ENCODE measurements around the gene ESPN.

The ESPN gene

DNA sequence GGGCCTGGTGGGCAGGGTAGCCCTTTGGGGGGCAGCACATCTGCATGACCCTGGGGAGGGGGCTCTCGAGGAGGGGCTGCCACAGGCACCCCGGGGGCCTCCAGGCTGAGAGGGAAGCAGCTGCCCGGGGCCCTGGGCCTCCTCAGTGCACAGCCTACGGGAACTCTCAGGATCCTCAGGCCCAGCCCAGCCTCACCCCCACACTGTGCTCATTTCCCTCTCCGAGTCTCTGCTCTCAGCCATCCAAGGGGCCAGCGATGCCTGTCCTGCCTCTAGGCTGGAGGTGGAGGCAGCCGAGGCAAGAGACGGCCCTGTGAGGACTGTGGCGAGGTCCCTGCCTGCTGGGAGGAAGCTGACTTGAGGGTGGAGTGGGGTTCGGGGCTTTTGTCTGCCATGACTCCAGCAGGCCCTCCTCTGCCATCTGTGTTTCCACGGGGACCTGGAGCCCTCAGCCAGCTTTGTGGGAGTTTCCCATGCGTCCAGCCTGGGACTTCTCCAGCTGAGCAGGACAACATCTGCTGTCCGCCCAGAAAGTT lies 74.1 kb downstream of the ESPN start:
- no peak for DNase-seq (ENCODE audit: low read depth)
- no peak overlapping the region for H3K4me3 ChIP-seq (ENCODE audit: low read depth, low read length)
- TF ChIP-seq, protein P1, sequence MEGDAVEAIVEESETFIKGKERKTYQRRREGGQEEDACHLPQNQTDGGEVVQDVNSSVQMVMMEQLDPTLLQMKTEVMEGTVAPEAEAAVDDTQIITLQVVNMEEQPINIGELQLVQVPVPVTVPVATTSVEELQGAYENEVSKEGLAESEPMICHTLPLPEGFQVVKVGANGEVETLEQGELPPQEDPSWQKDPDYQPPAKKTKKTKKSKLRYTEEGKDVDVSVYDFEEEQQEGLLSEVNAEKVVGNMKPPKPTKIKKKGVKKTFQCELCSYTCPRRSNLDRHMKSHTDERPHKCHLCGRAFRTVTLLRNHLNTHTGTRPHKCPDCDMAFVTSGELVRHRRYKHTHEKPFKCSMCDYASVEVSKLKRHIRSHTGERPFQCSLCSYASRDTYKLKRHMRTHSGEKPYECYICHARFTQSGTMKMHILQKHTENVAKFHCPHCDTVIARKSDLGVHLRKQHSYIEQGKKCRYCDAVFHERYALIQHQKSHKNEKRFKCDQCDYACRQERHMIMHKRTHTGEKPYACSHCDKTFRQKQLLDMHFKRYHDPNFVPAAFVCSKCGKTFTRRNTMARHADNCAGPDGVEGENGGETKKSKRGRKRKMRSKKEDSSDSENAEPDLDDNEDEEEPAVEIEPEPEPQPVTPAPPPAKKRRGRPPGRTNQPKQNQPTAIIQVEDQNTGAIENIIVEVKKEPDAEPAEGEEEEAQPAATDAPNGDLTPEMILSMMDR (IDR thresholded peaks at IDR 0.05; ENCODE audit: insufficient read depth, low read depth, low read length, missing control alignments) = no peak

DNA sequence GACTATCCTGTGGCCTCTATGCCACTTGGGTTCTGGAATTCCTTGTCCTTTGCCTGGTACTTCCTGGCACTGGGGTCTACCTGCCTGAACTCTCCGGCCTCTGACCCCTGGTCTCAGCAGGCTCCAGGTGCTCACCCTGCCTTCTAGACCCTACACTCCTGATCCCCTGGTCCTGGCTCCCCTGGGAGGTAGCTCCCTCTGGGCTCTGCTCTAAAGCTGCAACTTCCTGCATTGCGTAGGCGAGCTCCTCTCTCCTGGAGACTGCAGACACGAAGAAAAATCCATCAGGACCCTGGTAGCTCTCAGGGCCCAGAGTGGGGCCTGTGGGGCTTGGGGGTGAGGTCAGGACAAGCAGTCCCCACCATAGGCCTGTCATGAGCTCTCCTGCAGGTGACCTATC lies 74.7 kb downstream of the ESPN start:
- no peak overlapping the region for H3K4me3 ChIP-seq (ENCODE audit: low read depth, low read length)
- no peak for DNase-seq (ENCODE audit: low read depth)
- TF ChIP-seq, protein P1 (IDR thresholded peaks at IDR 0.05; ENCODE audit: insufficient read depth, low read depth, low read length, missing control alignments) = no peak

DNA sequence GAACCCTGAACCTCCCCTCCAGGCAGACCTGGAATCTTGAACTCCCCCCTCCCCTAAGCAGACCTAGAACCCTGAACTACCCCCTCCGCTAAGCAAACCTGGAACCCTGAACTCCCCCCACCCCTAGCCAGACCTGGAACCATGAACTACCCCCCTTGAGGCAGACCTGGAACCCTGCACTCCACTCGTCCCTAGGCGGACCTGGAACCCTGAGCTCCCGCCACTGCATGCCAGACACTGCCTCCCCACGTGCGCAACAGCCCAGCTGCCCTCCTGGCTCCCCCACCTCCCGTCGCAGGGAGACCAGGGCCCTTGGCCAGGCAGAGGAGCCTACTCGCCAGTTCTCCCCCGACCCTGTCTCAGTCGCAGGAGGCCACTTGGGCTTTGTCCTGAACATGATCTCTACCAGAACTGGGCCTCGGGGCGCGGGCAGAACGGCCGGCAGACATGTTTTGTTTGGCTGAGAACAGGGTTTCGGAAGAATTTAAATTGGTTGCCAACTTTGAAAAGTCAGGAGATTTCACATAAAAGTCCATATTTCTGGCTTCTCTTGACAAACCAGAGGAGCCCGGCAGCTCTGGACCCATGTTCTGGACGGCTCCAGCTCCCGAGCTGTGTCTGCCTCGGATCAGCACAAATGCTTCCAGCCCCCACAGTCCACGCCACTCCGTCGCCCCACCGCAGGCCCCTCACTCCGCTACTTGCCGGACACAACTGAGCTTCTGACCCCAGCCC lies 76.1 kb downstream of the ESPN start:
- H3K4me3 ChIP-seq (ENCODE audit: low read depth, low read length) = no peak overlapping the region
- TF ChIP-seq, protein P1 (IDR thresholded peaks at IDR 0.05; ENCODE audit: insufficient read depth, low read depth, low read length, missing control alignments) = no peak
- DNase-seq (ENCODE audit: low read depth) = no peak

DNA sequence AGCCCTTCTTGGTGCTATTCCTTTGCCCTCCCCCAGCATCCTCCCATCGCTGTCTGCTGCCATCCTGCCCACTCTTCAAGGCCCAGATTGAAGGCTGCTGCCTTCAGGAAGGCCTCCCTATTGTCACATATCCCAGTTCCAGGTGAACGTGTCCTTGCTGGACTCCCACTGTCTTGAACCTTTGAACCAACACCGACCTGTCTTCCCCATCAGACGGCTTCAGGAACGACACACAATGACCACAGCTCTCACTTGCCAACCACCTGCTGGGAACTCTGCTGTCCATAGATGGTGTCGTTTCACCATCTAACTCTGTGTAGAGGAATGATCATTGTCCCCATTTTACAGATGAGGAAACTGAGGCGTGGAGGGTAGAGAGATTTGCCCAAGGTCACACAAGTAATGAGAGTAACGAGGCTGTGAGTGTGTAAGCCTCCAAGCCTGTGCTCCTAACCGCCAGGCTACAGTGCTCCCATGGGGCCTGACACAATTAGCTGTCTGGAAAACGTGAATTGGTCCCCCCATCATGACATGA lies 76.8 kb downstream of the ESPN start:
- no peak for DNase-seq (ENCODE audit: low read depth)
- TF ChIP-seq, protein P1 (IDR thresholded peaks at IDR 0.05; ENCODE audit: insufficient read depth, low read depth, low read length, missing control alignments) = no peak
- no peak overlapping the region for H3K4me3 ChIP-seq (ENCODE audit: low read depth, low read length)

DNA sequence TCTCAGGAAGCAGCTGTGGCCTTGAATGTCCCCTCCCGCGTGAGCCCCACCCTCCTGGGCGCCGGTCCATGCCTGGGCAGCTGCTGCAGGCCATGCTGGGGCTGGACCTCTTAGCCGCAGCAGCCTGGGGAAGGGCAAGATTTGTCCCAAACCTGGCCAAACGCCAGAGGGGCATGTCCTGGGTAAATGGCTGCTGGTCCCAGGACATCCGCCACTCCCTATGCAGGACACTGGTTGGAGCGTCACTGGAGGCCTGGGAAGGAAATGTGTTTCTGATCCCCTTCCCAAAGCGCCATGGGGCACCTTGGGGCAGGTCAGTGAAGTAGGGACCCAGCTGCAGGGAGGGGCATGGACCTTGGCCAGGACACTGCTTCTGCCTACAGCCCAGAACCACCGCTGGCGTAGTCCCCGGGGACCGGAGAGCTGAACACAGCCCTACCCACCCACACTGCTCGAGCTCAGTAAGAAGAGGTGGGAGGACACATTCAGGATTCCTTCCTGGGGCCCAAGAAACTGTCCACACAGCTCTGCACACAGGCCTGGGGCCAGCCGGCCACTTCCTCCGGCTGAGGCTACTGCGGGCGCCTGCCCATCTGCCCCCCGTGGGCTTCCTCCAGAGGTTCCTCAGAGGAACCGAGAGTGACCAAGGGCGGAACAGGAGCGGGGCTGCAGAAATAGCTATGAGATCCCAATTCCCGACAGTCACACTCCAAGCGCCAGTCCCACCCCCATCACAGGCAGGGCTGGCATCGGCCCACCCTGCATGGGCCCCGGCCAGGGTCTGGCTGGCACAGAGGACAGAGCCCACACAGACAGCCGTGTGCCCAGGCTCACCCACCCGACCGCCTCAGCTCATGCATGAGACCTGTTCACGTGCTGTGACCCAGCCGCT lies 77.7 kb downstream of the ESPN start:
- TF ChIP-seq, protein P1 (IDR thresholded peaks at IDR 0.05; ENCODE audit: insufficient read depth, low read depth, low read length, missing control alignments) = no peak

DNA sequence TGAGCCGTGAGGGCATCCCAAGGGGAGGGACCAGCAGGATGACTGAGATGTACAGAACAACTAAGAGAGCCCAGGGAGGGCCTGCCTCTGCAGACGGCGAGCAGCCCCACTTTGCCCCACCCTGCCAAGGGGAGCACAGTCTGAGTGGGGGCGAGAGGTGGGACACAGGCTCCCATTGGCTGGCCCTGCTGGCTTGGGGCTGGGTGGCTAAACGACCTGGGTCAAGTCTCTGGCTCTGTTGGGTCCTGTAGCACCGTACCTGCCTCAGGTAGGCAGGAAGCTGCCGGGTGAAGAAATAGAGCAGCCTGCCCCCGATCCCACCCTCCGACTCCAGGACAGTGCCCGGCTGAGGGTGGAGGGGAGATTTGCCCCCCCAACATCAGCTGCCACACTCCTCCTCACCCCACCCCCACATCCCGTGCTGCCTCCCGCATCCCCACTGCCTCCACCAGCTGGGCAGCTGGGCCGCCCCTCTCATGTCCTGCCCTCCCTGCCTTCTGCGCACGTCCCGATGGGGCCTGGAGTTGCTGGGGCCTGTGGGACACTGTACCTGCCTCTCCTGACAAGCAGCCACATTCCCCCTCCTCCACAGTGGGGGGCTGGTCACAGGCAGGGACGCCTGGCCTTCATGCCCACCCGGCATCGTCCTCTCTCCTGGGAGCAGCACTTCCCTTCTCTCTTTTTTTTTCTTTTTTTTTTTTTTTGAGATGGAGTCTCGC lies 79.5 kb downstream of the ESPN start:
- TF ChIP-seq, protein P1 (IDR thresholded peaks at IDR 0.05; ENCODE audit: insufficient read depth, low read depth, low read length, missing control alignments) = no peak
- DNase-seq (ENCODE audit: low read depth) = no peak
- H3K4me3 ChIP-seq (ENCODE audit: low read depth, low read length) = no peak overlapping the region

More for the DNA sequence above, 77.7 kb downstream of the ESPN start:
- H3K4me3 ChIP-seq (ENCODE audit: low read depth, low read length) = no peak overlapping the region
- no peak for DNase-seq (ENCODE audit: low read depth)

All from GM12865 (cell line).